Measurements from ENCODE around the gene KLK8. TPM values are rescaled to one million over a fixed set of nuclear protein-coding genes. Genes with fewer than 3 reads are reported as not detected.

Gene KLK8
- total RNA-seq, 2 donors from 2014 or later: not detected

- TF ChIP-seq, protein P1, sequence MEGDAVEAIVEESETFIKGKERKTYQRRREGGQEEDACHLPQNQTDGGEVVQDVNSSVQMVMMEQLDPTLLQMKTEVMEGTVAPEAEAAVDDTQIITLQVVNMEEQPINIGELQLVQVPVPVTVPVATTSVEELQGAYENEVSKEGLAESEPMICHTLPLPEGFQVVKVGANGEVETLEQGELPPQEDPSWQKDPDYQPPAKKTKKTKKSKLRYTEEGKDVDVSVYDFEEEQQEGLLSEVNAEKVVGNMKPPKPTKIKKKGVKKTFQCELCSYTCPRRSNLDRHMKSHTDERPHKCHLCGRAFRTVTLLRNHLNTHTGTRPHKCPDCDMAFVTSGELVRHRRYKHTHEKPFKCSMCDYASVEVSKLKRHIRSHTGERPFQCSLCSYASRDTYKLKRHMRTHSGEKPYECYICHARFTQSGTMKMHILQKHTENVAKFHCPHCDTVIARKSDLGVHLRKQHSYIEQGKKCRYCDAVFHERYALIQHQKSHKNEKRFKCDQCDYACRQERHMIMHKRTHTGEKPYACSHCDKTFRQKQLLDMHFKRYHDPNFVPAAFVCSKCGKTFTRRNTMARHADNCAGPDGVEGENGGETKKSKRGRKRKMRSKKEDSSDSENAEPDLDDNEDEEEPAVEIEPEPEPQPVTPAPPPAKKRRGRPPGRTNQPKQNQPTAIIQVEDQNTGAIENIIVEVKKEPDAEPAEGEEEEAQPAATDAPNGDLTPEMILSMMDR (IDR thresholded peaks at IDR 0.05): no peak
Observed at GRCh38 chr19:51036519-51036918, 35.1 kb upstream of the KLK8 start.

DNA sequence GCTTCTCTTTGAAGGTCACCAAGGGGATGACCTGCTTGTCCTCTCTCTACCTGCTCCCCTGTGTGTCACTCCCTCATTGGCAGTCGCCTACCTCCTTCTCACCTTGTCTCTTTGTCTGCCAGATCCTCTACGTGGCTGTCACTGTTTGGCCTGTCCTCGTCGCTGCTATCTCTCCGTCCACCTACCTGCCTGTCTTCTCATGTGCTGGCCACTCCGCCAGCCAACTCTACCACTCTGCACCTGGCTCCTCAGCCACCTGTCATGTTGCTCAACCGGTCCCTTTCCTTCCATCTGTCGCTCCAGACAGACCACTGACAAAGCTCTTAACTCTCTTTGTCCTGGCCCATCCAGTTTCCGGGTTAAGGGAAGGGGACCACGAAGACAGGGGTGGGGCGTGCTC, 33.3 kb upstream of the KLK8 start, which contains the start of gene KLK12:
Gene KLK12 (minus strand): TSS at position 299 of the 400 bp plus-strand sequence. CDS start 381 bp downstream, outside the sequence.
- Histone ChIP-seq H3K36me3 (no peaks in the 10 kb centered on the region), H3K4me1 (ENCODE audit: control insufficient read depth in 1 of 2, low read depth in 2 of 2) (no peaks in the 10 kb centered on the region), H3K4me3 (no peak within 1 kb of the TSS), H3K27ac (no peak within 1 kb of the TSS), H3K27me3 (replicated peaks; ENCODE audit: insufficient read depth) (no peaks in the 10 kb centered on the region), H3K9me3 (no peaks in the 10 kb centered on the region)
- TF ChIP-seq, protein P1 (IDR thresholded peaks at IDR 0.05): no peak
- no peak for ATAC-seq (ENCODE audit: insufficient number of reproducible peaks, low FRiP score, low read depth)
- no peak for DNase-seq (ENCODE audit: low spot score)

More at GRCh38 chr19:51036519-51036918, 35.1 kb upstream of the KLK8 start:
- no peaks in the 10 kb centered on the region for H3K4me1 ChIP-seq (ENCODE audit: control insufficient read depth in 1 of 2, low read depth in 2 of 2)
- no peaks in the 10 kb centered on the region for H3K36me3 ChIP-seq
- ATAC-seq (ENCODE audit: insufficient number of reproducible peaks, low FRiP score, low read depth) (no peak), DNase-seq (ENCODE audit: low spot score) (no peak)
- no peaks in the 10 kb centered on the region for H3K27me3 ChIP-seq (replicated peaks; ENCODE audit: insufficient read depth)
- no peak overlapping the region for H3K27ac ChIP-seq
- H3K9me3 ChIP-seq: no peaks in the 10 kb centered on the region
- no peak overlapping the region for H3K4me3 ChIP-seq

DNA sequence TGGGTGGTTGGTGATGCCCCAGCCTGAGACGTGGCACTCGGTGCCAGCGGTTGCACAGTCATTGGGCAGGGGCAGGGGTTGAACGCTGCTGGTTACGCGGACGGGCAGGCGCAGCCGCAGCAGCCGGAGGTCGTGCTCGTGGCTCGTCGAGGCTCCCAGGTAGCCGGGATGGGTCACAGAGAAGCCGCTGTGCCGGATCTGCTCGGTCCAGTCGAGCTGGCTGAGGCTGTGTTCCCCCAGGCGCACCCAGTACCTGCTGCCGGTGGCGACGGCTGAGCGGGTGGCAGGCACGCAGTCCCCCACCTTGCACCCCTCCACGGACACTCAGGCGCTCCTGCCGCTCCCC, 30.4 kb upstream of the KLK8 start:
- H3K4me1 ChIP-seq (ENCODE audit: control insufficient read depth in 1 of 2, low read depth in 2 of 2): no peaks in the 10 kb centered on the region
- TF ChIP-seq, protein P1 (IDR thresholded peaks at IDR 0.05): no peak
- no peaks in the 10 kb centered on the region for H3K9me3 ChIP-seq
- DNase-seq (ENCODE audit: low spot score): no peak
- H3K4me3 ChIP-seq: no peak overlapping the region
- no peaks in the 10 kb centered on the region for H3K36me3 ChIP-seq
- H3K27ac ChIP-seq: no peak overlapping the region
- ATAC-seq (ENCODE audit: insufficient number of reproducible peaks, low FRiP score, low read depth): no peak
- H3K27me3 ChIP-seq (replicated peaks; ENCODE audit: insufficient read depth): no peaks in the 10 kb centered on the region

DNA sequence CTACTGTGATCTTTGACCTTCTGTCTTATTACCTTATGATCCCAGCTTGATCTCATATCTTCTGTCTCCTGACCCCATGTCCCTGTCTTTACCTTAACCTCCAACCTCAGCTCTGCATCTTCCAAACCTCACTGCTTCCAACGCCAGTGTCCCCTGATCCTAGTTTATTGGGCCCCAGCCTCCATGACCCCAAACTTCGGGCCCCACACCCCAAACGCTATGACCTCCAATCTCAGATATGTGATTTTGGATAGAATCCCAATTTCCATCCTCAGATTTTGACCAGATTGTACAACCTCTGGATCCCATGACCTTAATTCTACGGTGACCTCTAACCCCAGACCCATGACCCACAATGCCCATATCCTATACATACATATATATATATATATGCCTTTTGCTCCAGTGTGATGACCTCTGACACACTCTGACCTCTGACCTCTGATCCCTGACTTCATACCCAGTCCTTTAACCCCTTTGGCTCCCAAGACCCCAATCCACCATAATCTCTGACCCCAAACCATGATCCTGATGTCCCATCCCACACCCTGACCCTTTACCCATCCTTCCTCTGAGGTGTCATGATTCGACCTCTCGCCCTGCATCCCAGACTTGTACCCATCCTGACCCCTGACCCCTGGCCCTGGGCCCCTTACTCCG, 29.9 kb upstream of the KLK8 start:
- no peaks in the 10 kb centered on the region for H3K9me3 ChIP-seq
- no peaks in the 10 kb centered on the region for H3K27me3 ChIP-seq (replicated peaks; ENCODE audit: insufficient read depth)
- no peak overlapping the region for H3K27ac ChIP-seq
- H3K4me3 ChIP-seq: no peak overlapping the region
- DNase-seq (ENCODE audit: low spot score) (no peak), ATAC-seq (ENCODE audit: insufficient number of reproducible peaks, low FRiP score, low read depth) (no peak)
- TF ChIP-seq, protein P1 (IDR thresholded peaks at IDR 0.05): no peak
- H3K4me1 ChIP-seq (ENCODE audit: control insufficient read depth in 1 of 2, low read depth in 2 of 2): no peaks in the 10 kb centered on the region
- no peaks in the 10 kb centered on the region for H3K36me3 ChIP-seq

DNA sequence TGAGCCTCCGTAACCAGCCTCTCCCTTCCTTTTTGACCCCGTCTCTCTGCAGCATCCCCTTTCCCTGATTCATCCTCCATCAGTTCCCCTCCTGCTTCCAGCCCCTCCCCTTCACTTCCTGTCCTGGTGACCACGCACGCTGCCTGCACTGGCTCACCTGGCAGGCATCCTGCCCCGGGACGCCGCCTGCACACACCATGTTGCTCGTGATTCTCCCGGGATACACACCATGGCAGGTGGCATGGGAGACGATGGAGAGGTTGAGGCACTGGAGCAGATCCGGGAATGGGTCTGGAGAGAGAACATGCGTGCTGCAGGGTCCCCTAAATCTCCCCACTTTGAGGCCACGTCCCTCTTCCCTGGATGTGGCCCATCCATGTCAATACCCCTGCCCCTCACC, 29.2 kb upstream of the KLK8 start:
- TF ChIP-seq, protein P1 (IDR thresholded peaks at IDR 0.05): no peak
- H3K9me3 ChIP-seq: no peaks in the 10 kb centered on the region
- ATAC-seq (ENCODE audit: insufficient number of reproducible peaks, low FRiP score, low read depth) (no peak), DNase-seq (ENCODE audit: low spot score) (no peak)
- no peaks in the 10 kb centered on the region for H3K27me3 ChIP-seq (replicated peaks; ENCODE audit: insufficient read depth)
- no peak overlapping the region for H3K4me3 ChIP-seq
- H3K4me1 ChIP-seq (ENCODE audit: control insufficient read depth in 1 of 2, low read depth in 2 of 2): no peaks in the 10 kb centered on the region
- no peaks in the 10 kb centered on the region for H3K36me3 ChIP-seq
- no peak overlapping the region for H3K27ac ChIP-seq
